ENCODE measurements around the gene DECR2. TPM values are rescaled to one million over a fixed set of nuclear protein-coding genes. Genes with fewer than 3 reads are reported as not detected.
"Not testable (repeated sequence)": the region's sequence is repeated elsewhere in the genome, so short reads cannot be mapped to it uniquely, and the experiment has no call there.

The DECR2 gene
- total RNA-seq, 2 experiments from 2014 or later, result 11.5 to 13.0 TPM

DNA sequence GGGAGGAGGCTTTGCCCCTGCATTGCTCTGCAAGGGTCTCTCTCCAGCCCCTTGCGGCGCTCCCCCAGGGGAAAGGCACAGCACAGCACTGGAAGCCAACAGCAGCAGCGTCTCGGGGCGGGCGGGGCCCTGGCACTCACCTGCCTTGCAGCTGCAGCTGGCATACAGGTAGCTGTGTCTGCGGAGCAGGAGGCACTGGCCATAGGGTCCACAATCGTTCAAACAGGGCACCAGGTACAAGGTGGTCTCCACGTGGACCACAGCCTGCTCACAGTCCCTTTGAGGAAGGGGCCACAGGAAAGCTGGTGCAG, 27.1 kb upstream of the DECR2 start:
- H3K4me3 Mint-ChIP-seq, result no peak overlapping the region
- no peak for ATAC-seq
- DNase-seq, result no peak
- ChIA-PET CTCF (no interaction called here), POLR2A (no interaction called here)
- H3K27me3 Mint-ChIP-seq, result no peaks in the 10 kb centered on the region
- H3K36me3 Mint-ChIP-seq (ENCODE audit: low read depth), result peaks cover 7% of the 10 kb centered on the region
- H3K4me1 Mint-ChIP-seq, result peaks cover 17% of the 10 kb centered on the region
- no peaks in the 10 kb centered on the region for H3K9me3 Mint-ChIP-seq (ENCODE audit: low read depth)
- no peak overlapping the region for H3K27ac Mint-ChIP-seq
- intact Hi-C loops (cut with DNase I, micrococcal nuclease), result no loop called here

GRCh38 chr16:375212-375611, 26.5 kb upstream of the DECR2 start:
- no peaks in the 10 kb centered on the region for H3K27me3 Mint-ChIP-seq
- peaks cover 19% of the 10 kb centered on the region for H3K4me1 Mint-ChIP-seq
- no peaks in the 10 kb centered on the region for H3K9me3 Mint-ChIP-seq (ENCODE audit: low read depth)
- peaks cover 7% of the 10 kb centered on the region for H3K36me3 Mint-ChIP-seq (ENCODE audit: low read depth)
- ChIA-PET POLR2A (no interaction called here), CTCF (no interaction called here)
- ATAC-seq (no peak), DNase-seq (no peak)
- intact Hi-C loops (cut with DNase I, micrococcal nuclease), result no loop called here
- H3K4me3 Mint-ChIP-seq, result no peak overlapping the region
- no peak overlapping the region for H3K27ac Mint-ChIP-seq

GRCh38 chr16:375927-376816, 25.5 kb upstream of the DECR2 start:
- POLR2A ChIA-PET, result no interaction called here
- Mint-ChIP-seq H3K27ac (no peak overlapping the region), H3K4me3 (no peak overlapping the region), H3K27me3 (no peaks in the 10 kb centered on the region), H3K9me3 (ENCODE audit: low read depth) (no peaks in the 10 kb centered on the region), H3K4me1 (peaks cover 13% of the 10 kb centered on the region), H3K36me3 (ENCODE audit: low read depth) (peaks cover 7% of the 10 kb centered on the region)
- ATAC-seq (no peak), DNase-seq (no peak)
- CTCF ChIA-PET, result no interaction called here
- intact Hi-C loops (cut with DNase I, micrococcal nuclease), result no loop called here

DNA sequence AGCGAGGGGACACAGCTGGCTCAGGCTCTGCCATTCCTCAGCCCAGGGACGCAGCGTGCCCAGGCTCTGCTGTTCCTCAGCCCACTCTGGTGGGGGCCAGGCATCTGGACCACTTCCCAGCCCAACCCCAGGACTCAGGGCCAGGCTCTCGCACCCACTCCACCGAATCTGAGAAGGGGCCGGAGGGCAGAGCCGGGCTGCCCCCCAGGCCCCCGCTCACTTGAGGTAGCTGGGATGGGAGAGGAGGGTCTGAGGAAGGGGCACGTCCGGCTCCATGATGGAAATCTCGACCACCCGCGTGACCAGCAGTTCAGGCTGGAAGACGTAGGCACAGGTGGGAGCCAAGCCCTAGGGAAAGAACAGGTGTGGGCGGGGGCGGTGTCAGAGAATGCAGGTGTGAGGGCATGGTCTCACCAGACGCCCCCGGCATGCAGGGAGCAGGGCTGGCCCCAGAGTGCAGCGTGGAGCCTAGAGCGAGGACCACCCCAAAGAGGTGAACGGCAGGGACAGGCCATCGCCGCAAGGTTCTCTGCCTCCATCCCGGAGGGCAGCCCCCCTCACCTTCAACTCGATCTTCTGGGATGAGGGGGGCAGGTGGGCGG, 24.8 kb upstream of the DECR2 start:
- POLR2A ChIA-PET, result no interaction called here
- H3K4me1 Mint-ChIP-seq, result peaks cover 12% of the 10 kb centered on the region

GRCh38 chr16:377419-377951, 24.2 kb upstream of the DECR2 start:
- no peak for ATAC-seq
- intact Hi-C loops (cut with DNase I, micrococcal nuclease), result no loop called here
- peaks cover 3% of the 10 kb centered on the region for H3K36me3 Mint-ChIP-seq (ENCODE audit: low read depth)

More for the DNA sequence above, 24.8 kb upstream of the DECR2 start:
- DNase-seq, result no peak
- Mint-ChIP-seq H3K27ac (no peak overlapping the region), H3K36me3 (ENCODE audit: low read depth) (peaks cover 4% of the 10 kb centered on the region), H3K27me3 (no peaks in the 10 kb centered on the region), H3K9me3 (ENCODE audit: low read depth) (no peaks in the 10 kb centered on the region), H3K4me3 (no peak overlapping the region)
- CTCF ChIA-PET, result no interaction called here
- intact Hi-C loops (cut with DNase I, micrococcal nuclease), result no loop called here
- no peak for ATAC-seq

DNA sequence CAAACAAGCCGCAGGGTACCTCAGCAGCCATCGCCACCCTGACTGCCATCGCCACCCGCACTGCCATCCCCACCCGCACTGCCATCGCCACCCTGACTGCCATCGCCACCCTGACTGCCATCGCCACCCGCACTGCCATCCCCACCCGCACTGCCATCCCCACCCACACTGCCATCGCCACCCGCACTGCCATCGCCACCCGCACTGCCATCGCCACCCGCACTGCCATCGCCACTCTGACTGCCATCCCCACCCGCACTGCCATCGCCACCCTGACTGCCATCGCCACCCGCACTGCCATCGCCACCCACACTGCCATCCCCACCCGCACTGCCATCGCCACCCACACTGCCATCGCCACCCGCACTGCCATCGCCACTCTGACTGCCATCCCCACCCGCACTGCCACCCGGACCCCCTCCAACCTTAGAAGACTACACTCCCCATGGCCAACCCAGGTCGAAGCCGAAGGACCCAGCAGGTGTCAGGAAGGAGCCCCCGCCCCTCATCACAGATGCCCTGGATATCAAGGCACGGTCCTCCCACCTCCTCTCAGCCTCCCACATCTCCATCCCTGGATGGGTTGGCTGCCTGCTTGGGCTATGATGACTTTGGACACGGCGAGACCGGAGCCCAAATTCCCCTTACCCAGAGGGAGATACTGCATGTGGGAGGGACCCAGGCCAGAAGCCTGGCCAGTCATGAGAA, 23.4 kb upstream of the DECR2 start:
- H3K4me3 Mint-ChIP-seq; DNase-seq; CTCF ChIA-PET; ATAC-seq; H3K36me3 Mint-ChIP-seq (ENCODE audit: low read depth); H3K27ac Mint-ChIP-seq; POLR2A ChIA-PET; H3K9me3 Mint-ChIP-seq (ENCODE audit: low read depth); intact Hi-C loops (cut with DNase I, micrococcal nuclease); H3K27me3 Mint-ChIP-seq: not testable (repeated sequence)
- peaks cover 20% of the 10 kb centered on the region for H3K4me1 Mint-ChIP-seq

More at GRCh38 chr16:377419-377951, 24.2 kb upstream of the DECR2 start:
- CTCF ChIA-PET, result no interaction called here
- Mint-ChIP-seq H3K27ac (no peak overlapping the region), H3K4me1 (peaks cover 13% of the 10 kb centered on the region), H3K27me3 (no peaks in the 10 kb centered on the region), H3K4me3 (no peak overlapping the region), H3K9me3 (ENCODE audit: low read depth) (no peaks in the 10 kb centered on the region)
- POLR2A ChIA-PET, result no interaction called here
- no peak for DNase-seq

GRCh38 chr16:378821-379182, 22.9 kb upstream of the DECR2 start:
- intact Hi-C loops (cut with DNase I, micrococcal nuclease), result no loop called here
- Mint-ChIP-seq H3K27me3 (no peaks in the 10 kb centered on the region), H3K4me3 (no peak overlapping the region), H3K36me3 (ENCODE audit: low read depth) (no peaks in the 10 kb centered on the region), H3K27ac (no peak overlapping the region), H3K4me1 (peaks cover 24% of the 10 kb centered on the region), H3K9me3 (ENCODE audit: low read depth) (no peaks in the 10 kb centered on the region)
- ChIA-PET POLR2A (no interaction called here), CTCF (interaction anchor here (1.2 kb wide), 1 partner anchor 8 kb away, joined by 3 read pairs; the partner anchor contains the start of gene MRPL28)
- DNase-seq, result no peak
- no peak for ATAC-seq

- H3K9me3 Mint-ChIP-seq (ENCODE audit: low read depth), result no peaks in the 10 kb centered on the region
- intact Hi-C loops (cut with DNase I, micrococcal nuclease), result no loop called here
- no peaks in the 10 kb centered on the region for H3K36me3 Mint-ChIP-seq (ENCODE audit: low read depth)
- no peak for ATAC-seq
- CTCF ChIA-PET, result interaction anchor here (1.2 kb wide), 1 partner anchor 9 kb away, joined by 3 read pairs; the partner anchor contains the start of gene MRPL28
- peaks cover 24% of the 10 kb centered on the region for H3K4me1 Mint-ChIP-seq
- no peaks in the 10 kb centered on the region for H3K27me3 Mint-ChIP-seq
- POLR2A ChIA-PET, result no interaction called here
- peak overlapping the region; percentile 69 for H3K4me3 Mint-ChIP-seq
- DNase-seq, result no peak
- no peak overlapping the region for H3K27ac Mint-ChIP-seq
These were observed 22.3 kb upstream of the DECR2 start for GRCh38 chr16:379183-379960.

DNA sequence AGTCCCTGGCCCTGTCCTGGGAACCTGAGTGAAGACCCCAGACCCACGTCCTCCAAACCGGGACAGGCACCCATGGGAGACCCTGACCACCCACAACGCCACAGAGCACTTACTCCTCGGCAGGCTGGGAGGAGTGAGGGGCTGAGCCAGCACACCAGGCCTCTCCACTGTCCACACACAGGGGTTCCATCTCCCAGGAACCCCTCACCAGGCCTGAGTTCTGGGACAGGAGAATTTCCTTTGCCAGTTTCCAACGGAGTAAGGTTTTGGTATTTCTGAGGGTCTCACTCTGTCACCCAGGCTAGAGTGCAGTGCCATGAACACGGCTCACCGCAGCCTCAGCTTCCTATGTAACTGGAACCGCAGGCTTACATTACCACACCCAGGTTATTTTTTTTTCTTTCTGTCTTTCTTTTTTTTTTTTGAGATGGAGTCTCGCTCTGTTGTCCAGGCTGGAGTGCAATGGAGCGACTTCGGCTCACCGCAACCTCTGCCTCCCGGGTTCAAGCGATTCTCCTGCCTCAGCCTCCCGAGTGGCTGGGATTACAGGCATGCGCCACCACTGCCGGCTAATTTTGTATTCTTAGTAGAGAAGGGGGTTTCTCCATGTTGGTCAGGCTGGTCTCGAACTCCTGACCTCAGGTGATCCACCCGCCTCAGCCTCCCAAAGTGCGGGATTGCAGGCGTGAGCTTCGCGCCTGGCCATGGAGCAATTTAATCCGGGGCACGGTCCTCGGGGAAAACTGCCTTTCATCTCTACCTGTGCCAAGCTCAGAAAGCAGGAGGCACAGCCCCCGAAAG, 21.5 kb upstream of the DECR2 start:
- peak overlapping the region; percentile 37 for H3K27ac Mint-ChIP-seq
- ATAC-seq (no peak), DNase-seq (no peak)
- H3K4me1 Mint-ChIP-seq, result peaks cover 24% of the 10 kb centered on the region
- ChIA-PET CTCF (interaction anchor here (0.7 to 1.2 kb wide), 2 partner anchors 10 to 1049 kb away, joined by 3 read pairs; partner anchors contain the start of gene MRPL28), POLR2A (interaction anchor here (1.2 kb wide), 1 partner anchor 145 kb away, joined by 3 read pairs; the partner anchor contains the start of gene FAM234A)
- no peaks in the 10 kb centered on the region for H3K9me3 Mint-ChIP-seq (ENCODE audit: low read depth)
- H3K27me3 Mint-ChIP-seq, result no peaks in the 10 kb centered on the region
- H3K36me3 Mint-ChIP-seq (ENCODE audit: low read depth), result no peaks in the 10 kb centered on the region
- H3K4me3 Mint-ChIP-seq, result peak overlapping the region; percentile 69
- intact Hi-C loops (cut with DNase I, micrococcal nuclease), result loop anchor here in 1 of 2 experiments (5.0 kb wide), 3 partner anchors 207 to 257 kb away; partner anchors contain the start of genes METTL26 and NPRL3

DNA sequence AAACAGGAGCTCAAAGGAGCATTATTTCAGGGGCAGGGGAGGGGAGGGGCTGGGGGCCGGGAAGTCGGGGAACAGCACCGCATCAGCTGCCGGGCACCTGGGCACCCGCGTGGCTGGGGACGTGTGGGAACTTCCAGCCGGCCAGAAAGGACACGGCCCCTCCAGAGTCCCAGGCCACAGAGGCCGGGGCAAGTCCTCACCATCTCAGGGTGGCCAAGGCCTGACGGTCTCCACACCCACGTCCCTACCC, 21.0 kb upstream of the DECR2 start:
- POLR2A ChIA-PET, result interaction anchor here (1.2 kb wide), 1 partner anchor 146 kb away, joined by 3 read pairs; the partner anchor contains the start of gene FAM234A
- H3K4me1 Mint-ChIP-seq, result peaks cover 24% of the 10 kb centered on the region
- ATAC-seq (no peak), DNase-seq (no peak)
- CTCF ChIA-PET, result interaction anchor here (0.7 kb wide), 1 partner anchor 1048 kb away, joined by 3 read pairs; no protein-coding TSS in a partner anchor
- H3K9me3 Mint-ChIP-seq (ENCODE audit: low read depth), result no peaks in the 10 kb centered on the region
- H3K27me3 Mint-ChIP-seq, result no peaks in the 10 kb centered on the region
- no peak overlapping the region for H3K27ac Mint-ChIP-seq
- H3K4me3 Mint-ChIP-seq, result peak overlapping the region; percentile 69
- intact Hi-C loops (cut with DNase I, micrococcal nuclease), result loop anchor here in 1 of 2 experiments (1.0 to 5.0 kb wide), 5 partner anchors 10 to 257 kb away; partner anchors contain the start of genes METTL26, MRPL28 and NPRL3
- H3K36me3 Mint-ChIP-seq (ENCODE audit: low read depth), result no peaks in the 10 kb centered on the region

Data from activated CD4-positive, alpha-beta T cell treated with anti-CD3 and anti-CD28 coated beads for 36 hours (primary cell).